ACC112 (cell line): ENCODE measurements around the gene MRPS21.

ENCODE experiments used
- H2AFZ ChIP-seq: fragments of 200-600 bp; sonication (generic); one replicate; pipeline ENCODE4 v1.6.0; 2017; ENCODE audit warnings: antibody characterized with exemption, low read length; ENCODE audit not compliant: unreplicated experiment
- H3K27ac ChIP-seq: fragments of 200-600 bp; sonication (generic); 2 replicates; pipeline ENCODE4 v1.5.1; 2014; ENCODE audit warnings: low read depth, mild to moderate bottlenecking, antibody characterized with exemption, low read length, moderate library complexity
- H3K27me3 ChIP-seq: fragments of 200-600 bp; sonication (generic); 2 replicates; pipeline ENCODE4 v1.6.1; 2014; ENCODE audit warnings: mild to moderate bottlenecking, antibody characterized with exemption, low read length, moderate library complexity, mixed read lengths; ENCODE audit not compliant: insufficient read depth
- H3K36me3 ChIP-seq: fragments of 200-600 bp; sonication (generic); 2 replicates; pipeline ENCODE4 v1.6.1; 2016; ENCODE audit warnings: mild to moderate bottlenecking, antibody characterized with exemption, low read length, moderate library complexity, mixed read lengths; ENCODE audit not compliant: insufficient read depth
- H3K4me1 ChIP-seq: fragments of 200-600 bp; sonication (generic); one replicate; pipeline ENCODE4 v1.6.1; 2016; ENCODE audit warnings: low read length, mixed read lengths; ENCODE audit not compliant: insufficient read depth, unreplicated experiment, control insufficient read depth
- H3K4me3 ChIP-seq: fragments of 200-600 bp; sonication (generic); 2 replicates; pipeline ENCODE4 v1.5.1; 2014; ENCODE audit warnings: mild to moderate bottlenecking, low read depth, low read length
- H3K79me2 ChIP-seq: fragments of 200-600 bp; sonication (generic); one replicate; pipeline ENCODE4 v1.6.0; 2016; ENCODE audit warnings: low read length; ENCODE audit not compliant: control insufficient read depth, unreplicated experiment, insufficient read depth

The MRPS21 gene

DNA sequence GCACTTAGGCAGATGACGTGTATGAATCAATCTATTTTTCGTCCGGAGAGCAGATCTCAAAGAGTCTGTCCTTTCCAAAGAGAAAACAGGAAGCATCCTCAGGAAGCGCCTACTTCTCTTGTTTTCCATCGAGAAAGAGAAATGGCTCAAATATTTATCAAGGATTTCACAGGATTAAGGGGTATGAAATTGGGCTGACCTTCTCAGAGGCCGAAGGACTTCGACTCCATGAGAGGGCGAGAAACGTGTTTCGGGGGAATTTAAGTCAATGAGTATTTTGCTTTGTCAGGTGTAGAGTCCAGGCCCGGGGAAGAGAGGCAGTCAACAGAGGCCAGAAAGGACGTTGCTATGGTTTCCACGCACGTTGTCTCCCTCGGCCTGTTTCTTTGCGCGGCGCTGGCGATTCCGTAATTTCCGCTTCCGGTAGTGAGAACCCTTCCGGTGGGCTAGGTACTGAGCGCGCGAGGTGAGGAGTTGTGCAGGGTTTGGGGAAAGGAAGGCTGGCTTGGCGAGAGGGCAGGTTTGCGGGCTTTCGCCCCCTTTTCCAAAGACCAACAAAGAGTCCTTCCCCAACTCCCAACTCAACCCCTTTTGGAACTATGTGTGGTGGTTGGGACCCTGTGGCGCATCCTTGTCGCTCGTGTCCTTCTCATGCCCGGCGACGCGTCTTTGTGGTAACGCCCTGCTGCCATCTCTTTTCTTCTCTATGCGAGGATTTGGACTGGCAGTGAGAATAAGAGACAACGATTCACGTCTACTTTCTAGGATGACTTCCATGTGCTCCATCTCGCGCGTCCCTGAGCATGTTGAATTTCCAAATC is at the start of gene MRPS21:
Gene MRPS21 (plus strand): TSS at position 429 of the 821 bp plus-strand sequence. CDS start 506 bp downstream, outside the sequence.
- H3K27me3 ChIP-seq: no peaks in the 10 kb centered on the region
- peak within 1 kb of the TSS; percentile 97 for H2AFZ ChIP-seq
- H3K27ac ChIP-seq: peak within 1 kb of the TSS; percentile 91
- H3K36me3 ChIP-seq: peaks cover 9% of the 10 kb centered on the region; the same call in 1 of the 2 replicates
- peaks cover 31% of the 10 kb centered on the region for H3K79me2 ChIP-seq
- peaks cover 18% of the 10 kb centered on the region for H3K4me1 ChIP-seq
- H3K4me3 ChIP-seq: peak within 1 kb of the TSS; percentile 88

GRCh38 chr1:150249936-150250335 is 43.7 kb upstream of the MRPS21 start:
- no peak overlapping the region for H3K27ac ChIP-seq
- no peaks in the 10 kb centered on the region for H3K79me2 ChIP-seq
- no peak overlapping the region for H3K4me3 ChIP-seq
- H3K4me1 ChIP-seq: no peaks in the 10 kb centered on the region
- H2AFZ ChIP-seq: no peak overlapping the region
- H3K27me3 ChIP-seq: no peaks in the 10 kb centered on the region
- H3K36me3 ChIP-seq: no peaks in the 10 kb centered on the region

DNA sequence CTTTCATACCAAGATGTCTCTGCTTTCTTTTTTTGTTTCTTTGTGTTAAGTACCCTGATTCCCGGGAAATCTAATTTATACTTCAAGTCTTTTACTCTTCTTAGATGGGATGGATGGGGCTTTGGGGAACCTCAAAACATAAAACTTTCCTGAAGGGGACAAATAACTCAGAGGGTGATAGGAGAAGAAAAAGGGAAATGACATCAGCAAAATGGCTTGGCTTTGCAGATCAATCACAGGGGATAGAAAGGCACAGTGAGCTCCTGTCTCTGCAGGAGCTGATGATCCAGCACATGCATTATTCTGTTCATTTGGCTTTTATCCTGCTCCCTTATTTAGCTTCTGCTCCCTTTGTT is 37.5 kb upstream of the MRPS21 start:
- H3K27me3 ChIP-seq: peaks cover 7% of the 10 kb centered on the region; the same call in 1 of the 2 replicates
- no peaks in the 10 kb centered on the region for H3K79me2 ChIP-seq
- peaks cover 8% of the 10 kb centered on the region for H3K4me1 ChIP-seq
- H3K4me3 ChIP-seq: peak overlapping the region; percentile 8; the same call in 1 of the 2 replicates
- H3K27ac ChIP-seq: no peak overlapping the region
- no peaks in the 10 kb centered on the region for H3K36me3 ChIP-seq
- H2AFZ ChIP-seq: peak overlapping the region; percentile 17

DNA sequence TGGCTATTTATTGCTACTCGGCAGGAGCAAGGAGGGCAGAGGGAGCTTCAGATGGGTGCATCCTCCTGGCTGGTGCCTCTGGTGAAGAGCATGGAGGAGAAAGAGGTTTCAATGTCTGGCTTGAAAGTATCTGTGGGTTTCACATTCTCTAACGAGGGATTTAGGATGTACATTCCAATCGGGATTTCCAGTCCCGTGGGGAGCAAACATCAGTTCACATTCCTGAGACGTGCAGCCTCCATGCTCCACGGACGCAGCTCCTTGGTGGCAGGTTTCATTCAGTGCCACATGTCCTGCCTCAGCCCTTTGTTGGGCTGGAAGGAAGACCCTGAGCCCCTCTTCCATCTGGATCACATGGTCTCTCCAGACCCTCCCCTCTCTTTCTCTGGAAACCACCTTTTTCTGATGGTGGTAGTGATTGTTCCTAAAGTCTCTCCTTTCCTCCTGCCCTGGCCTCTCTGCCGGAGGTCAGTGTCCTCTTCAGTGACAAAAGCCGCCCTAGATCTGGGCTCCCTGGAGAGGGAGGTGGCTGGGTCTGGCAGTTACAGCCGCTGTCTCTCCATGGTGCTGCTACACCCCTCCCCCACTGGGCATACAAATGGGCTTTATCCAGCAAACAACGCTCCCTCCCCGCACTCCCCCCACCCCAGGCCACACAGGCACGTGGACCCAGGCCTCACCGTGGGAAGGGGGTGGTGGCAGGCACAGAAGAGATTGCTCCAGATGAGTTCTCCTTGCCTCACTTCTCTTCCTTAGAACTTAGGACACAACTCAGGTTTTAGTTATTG is 36.9 kb upstream of the MRPS21 start:
- no peaks in the 10 kb centered on the region for H3K79me2 ChIP-seq
- H3K27me3 ChIP-seq: peaks cover 7% of the 10 kb centered on the region; the same call in 1 of the 2 replicates
- peak overlapping the region; percentile 17 for H2AFZ ChIP-seq
- no peak overlapping the region for H3K27ac ChIP-seq
- H3K36me3 ChIP-seq: no peaks in the 10 kb centered on the region
- peak overlapping the region; percentile 8; the same call in 1 of the 2 replicates for H3K4me3 ChIP-seq
- H3K4me1 ChIP-seq: peaks cover 8% of the 10 kb centered on the region

- peaks cover 8% of the 10 kb centered on the region for H3K4me1 ChIP-seq
- no peak within 1 kb of the TSS for H3K27ac ChIP-seq
- no peaks in the 10 kb centered on the region for H3K36me3 ChIP-seq
- H3K4me3 ChIP-seq: peak within 1 kb of the TSS; percentile 8; the same call in 1 of the 2 replicates
- H3K27me3 ChIP-seq: peaks cover 7% of the 10 kb centered on the region; the same call in 1 of the 2 replicates
- H3K79me2 ChIP-seq: no peaks in the 10 kb centered on the region
- H2AFZ ChIP-seq: no peak within 1 kb of the TSS
Observed at GRCh38 chr1:150257624-150258585, 35.8 kb upstream of the MRPS21 start, which contains the start of gene CA14. TSS of gene CA14 (plus strand) at chr1:150257774. CDS start at chr1:150258129, 355 bp downstream.

GRCh38 chr1:150259217-150259616 is 34.4 kb upstream of the MRPS21 start:
- Histone ChIP-seq H3K79me2 (no peaks in the 10 kb centered on the region), H3K27me3 (peaks cover 7% of the 10 kb centered on the region; the same call in 1 of the 2 replicates), H3K27ac (no peak overlapping the region), H2AFZ (no peak overlapping the region), H3K4me3 (no peak overlapping the region), H3K36me3 (no peaks in the 10 kb centered on the region), H3K4me1 (peaks cover 8% of the 10 kb centered on the region)

- Histone ChIP-seq H3K4me3 (no peak overlapping the region), H3K27ac (no peak overlapping the region), H2AFZ (no peak overlapping the region)
Observed at GRCh38 chr1:150259758-150260669, 33.6 kb upstream of the MRPS21 start.

DNA sequence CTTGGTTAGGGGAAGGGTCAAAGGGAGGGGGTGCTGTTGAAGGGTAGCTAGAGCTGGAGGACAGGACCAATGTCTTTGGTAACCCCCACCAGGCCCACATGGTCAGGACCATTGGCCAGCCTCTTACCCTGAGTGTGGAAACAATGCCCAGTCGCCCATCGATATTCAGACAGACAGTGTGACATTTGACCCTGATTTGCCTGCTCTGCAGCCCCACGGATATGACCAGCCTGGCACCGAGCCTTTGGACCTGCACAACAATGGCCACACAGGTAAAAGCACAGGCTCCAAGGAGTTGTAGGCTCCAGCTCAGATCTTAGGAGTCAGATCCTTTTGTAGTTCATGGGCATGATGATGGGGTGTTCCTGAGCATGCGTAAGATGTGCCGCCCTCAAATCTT is 32.3 kb upstream of the MRPS21 start:
- Histone ChIP-seq H2AFZ (no peak overlapping the region), H3K27me3 (peaks cover 7% of the 10 kb centered on the region; the same call in 1 of the 2 replicates), H3K4me3 (no peak overlapping the region), H3K36me3 (peaks cover 5% of the 10 kb centered on the region; the same call in 1 of the 2 replicates), H3K27ac (no peak overlapping the region), H3K4me1 (peaks cover 4% of the 10 kb centered on the region), H3K79me2 (no peaks in the 10 kb centered on the region)

More at GRCh38 chr1:150259758-150260669, 33.6 kb upstream of the MRPS21 start:
- peaks cover 7% of the 10 kb centered on the region; the same call in 1 of the 2 replicates for H3K27me3 ChIP-seq
- no peaks in the 10 kb centered on the region for H3K79me2 ChIP-seq
- H3K36me3 ChIP-seq: no peaks in the 10 kb centered on the region
- H3K4me1 ChIP-seq: peaks cover 8% of the 10 kb centered on the region
